GM12873 (cell line): ENCODE results near the gene TAS2R39.

Experiments used
- CTCF ChIP-seq: IDR thresholded peaks from 2 replicates; pipeline ENCODE4 v1.5.1; 2012; ENCODE audit warnings: low read depth, mild to moderate bottlenecking, moderate library complexity, low read length, control low read depth; ENCODE audit not compliant: insufficient read depth; ENCODE audit errors: missing control alignments

TAS2R39 gene

GRCh38 chr7:143203386-143203785 lies 20.2 kb downstream of the TAS2R39 start:
- TF ChIP-seq CTCF: no peak

GRCh38 chr7:143205560-143206293 lies 22.5 kb downstream of the TAS2R39 start:
- TF ChIP-seq CTCF: no peak

GRCh38 chr7:143210541-143210940 lies 27.3 kb downstream of the TAS2R39 start:
- no peak for TF ChIP-seq CTCF

GRCh38 chr7:143214789-143215679 lies 31.8 kb downstream of the TAS2R39 start:
- peak; percentile 99 for TF ChIP-seq CTCF

- no peak for TF ChIP-seq CTCF
These were observed 32.9 kb downstream of the TAS2R39 start for GRCh38 chr7:143216151-143216550.

GRCh38 chr7:143216686-143217085 lies 33.5 kb downstream of the TAS2R39 start:
- TF ChIP-seq CTCF: no peak

- TF ChIP-seq CTCF: no peak
These were observed 34.6 kb downstream of the TAS2R39 start for GRCh38 chr7:143217806-143218205.
